ENCODE data around the gene LRRC72. TPM values are rescaled to one million over a fixed set of nuclear protein-coding genes. Genes with fewer than 3 reads are reported as not detected.
"Not testable (repeated sequence)": the region's sequence is repeated elsewhere in the genome, so short reads cannot be mapped to it uniquely, and the experiment has no call there.

The LRRC72 gene
- total RNA-seq, 1 donor from 2014 or later: not detected

GRCh38 chr7:16528520-16528919, 1.9 kb downstream of the LRRC72 start:
- Mint-ChIP-seq H3K27me3 (ENCODE audit: unreplicated experiment) (no peaks in the 10 kb centered on the region), H3K4me3 (ENCODE audit: unreplicated experiment) (no peak overlapping the region), H3K36me3 (ENCODE audit: unreplicated experiment) (no peaks in the 10 kb centered on the region), H3K4me1 (ENCODE audit: unreplicated experiment) (peaks cover 26% of the 10 kb centered on the region), H3K27ac (ENCODE audit: unreplicated experiment) (no peak overlapping the region), H3K9me3 (ENCODE audit: unreplicated experiment) (no peaks in the 10 kb centered on the region)
- DNase-seq (ENCODE audit: extremely low spot score, unreplicated experiment): no peak
- TF ChIP-seq CTCF (IDR thresholded peaks at IDR 0.05): no peak

- no peak for DNase-seq (ENCODE audit: extremely low spot score, unreplicated experiment)
- TF ChIP-seq CTCF (IDR thresholded peaks at IDR 0.05): no peak
- H3K27me3 Mint-ChIP-seq (ENCODE audit: unreplicated experiment): no peaks in the 10 kb centered on the region
- H3K9me3 Mint-ChIP-seq (ENCODE audit: unreplicated experiment): no peaks in the 10 kb centered on the region
- no peaks in the 10 kb centered on the region for H3K36me3 Mint-ChIP-seq (ENCODE audit: unreplicated experiment)
- H3K4me3 Mint-ChIP-seq (ENCODE audit: unreplicated experiment): no peak overlapping the region
- peaks cover 20% of the 10 kb centered on the region for H3K4me1 Mint-ChIP-seq (ENCODE audit: unreplicated experiment)
- no peak overlapping the region for H3K27ac Mint-ChIP-seq (ENCODE audit: unreplicated experiment)
Observed at GRCh38 chr7:16529697-16530096, 3.1 kb downstream of the LRRC72 start.

DNA sequence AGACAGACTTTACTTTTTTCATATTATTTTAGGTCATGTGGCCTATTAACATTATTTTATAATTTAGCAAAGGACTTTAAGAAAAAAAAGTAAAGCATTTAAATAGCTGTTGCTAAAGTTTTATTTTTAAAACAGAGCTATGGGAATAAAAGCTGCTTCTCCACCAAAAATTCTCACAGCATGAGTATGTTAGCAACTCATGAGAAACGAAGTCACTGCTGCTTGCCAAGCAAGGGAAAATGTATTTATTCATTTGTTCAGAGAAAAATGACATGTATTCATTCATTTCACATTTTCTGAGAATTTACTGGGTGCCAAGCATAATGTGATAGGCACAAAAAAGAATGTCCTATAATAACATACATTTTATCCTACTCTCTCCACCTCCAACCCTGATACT, 5.1 kb downstream of the LRRC72 start:
- no peak overlapping the region for H3K4me3 Mint-ChIP-seq (ENCODE audit: unreplicated experiment)
- no peak for TF ChIP-seq CTCF (IDR thresholded peaks at IDR 0.05)
- DNase-seq (ENCODE audit: extremely low spot score, unreplicated experiment): no peak
- no peaks in the 10 kb centered on the region for H3K9me3 Mint-ChIP-seq (ENCODE audit: unreplicated experiment)
- no peaks in the 10 kb centered on the region for H3K36me3 Mint-ChIP-seq (ENCODE audit: unreplicated experiment)
- H3K27ac Mint-ChIP-seq (ENCODE audit: unreplicated experiment): no peak overlapping the region
- no peaks in the 10 kb centered on the region for H3K27me3 Mint-ChIP-seq (ENCODE audit: unreplicated experiment)
- peaks cover 20% of the 10 kb centered on the region for H3K4me1 Mint-ChIP-seq (ENCODE audit: unreplicated experiment)

- H3K9me3 Mint-ChIP-seq (ENCODE audit: unreplicated experiment): no peaks in the 10 kb centered on the region
- no peaks in the 10 kb centered on the region for H3K27me3 Mint-ChIP-seq (ENCODE audit: unreplicated experiment)
- no peak overlapping the region for H3K4me3 Mint-ChIP-seq (ENCODE audit: unreplicated experiment)
- no peaks in the 10 kb centered on the region for H3K36me3 Mint-ChIP-seq (ENCODE audit: unreplicated experiment)
- no peak for DNase-seq (ENCODE audit: extremely low spot score, unreplicated experiment)
- H3K4me1 Mint-ChIP-seq (ENCODE audit: unreplicated experiment): peaks cover 20% of the 10 kb centered on the region
- TF ChIP-seq CTCF (IDR thresholded peaks at IDR 0.05): no peak
- H3K27ac Mint-ChIP-seq (ENCODE audit: unreplicated experiment): no peak overlapping the region
Observed at GRCh38 chr7:16532272-16532671, 5.6 kb downstream of the LRRC72 start.

GRCh38 chr7:16535500-16535899, 8.9 kb downstream of the LRRC72 start:
- H3K36me3 Mint-ChIP-seq (ENCODE audit: unreplicated experiment): no peaks in the 10 kb centered on the region
- no peak for DNase-seq (ENCODE audit: extremely low spot score, unreplicated experiment)
- peaks cover 14% of the 10 kb centered on the region for H3K4me1 Mint-ChIP-seq (ENCODE audit: unreplicated experiment)
- no peaks in the 10 kb centered on the region for H3K9me3 Mint-ChIP-seq (ENCODE audit: unreplicated experiment)
- no peak overlapping the region for H3K27ac Mint-ChIP-seq (ENCODE audit: unreplicated experiment)
- H3K4me3 Mint-ChIP-seq (ENCODE audit: unreplicated experiment): no peak overlapping the region
- TF ChIP-seq CTCF (IDR thresholded peaks at IDR 0.05): no peak
- no peaks in the 10 kb centered on the region for H3K27me3 Mint-ChIP-seq (ENCODE audit: unreplicated experiment)

DNA sequence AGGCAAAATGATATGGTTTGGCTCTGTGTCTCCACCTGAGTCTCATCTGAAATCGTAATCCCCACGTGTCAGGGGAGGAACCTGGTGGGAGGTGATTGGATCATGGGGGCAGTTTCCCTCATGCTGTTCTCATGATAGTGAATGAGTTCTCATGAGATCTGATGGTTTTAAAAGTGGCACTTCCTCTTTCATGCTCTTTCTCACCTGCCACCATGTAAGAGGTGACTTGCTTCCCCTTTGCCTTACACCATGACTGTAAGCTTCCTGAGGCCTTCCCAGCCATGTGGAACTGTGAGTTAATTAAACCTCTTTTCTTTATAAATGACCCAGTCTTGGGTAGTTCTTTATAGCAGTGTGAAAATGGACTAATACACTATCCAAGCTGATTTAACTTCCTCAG, 13.9 kb downstream of the LRRC72 start:
- H3K9me3 Mint-ChIP-seq (ENCODE audit: unreplicated experiment); H3K4me3 Mint-ChIP-seq (ENCODE audit: unreplicated experiment); H3K36me3 Mint-ChIP-seq (ENCODE audit: unreplicated experiment); H3K27me3 Mint-ChIP-seq (ENCODE audit: unreplicated experiment); H3K4me1 Mint-ChIP-seq (ENCODE audit: unreplicated experiment); H3K27ac Mint-ChIP-seq (ENCODE audit: unreplicated experiment); DNase-seq (ENCODE audit: extremely low spot score, unreplicated experiment): not testable (repeated sequence)
